IMR-90 (cell line): Measurements from ENCODE around the gene G3BP1. TPM values are rescaled to one million over a fixed set of nuclear protein-coding genes. Genes with fewer than 3 reads are reported as not detected.

Experiments used
- ATAC-seq: fragments of 200-7000 bp; cut with Tn5 transposase; 2 replicates; pipeline ENCODE4 v1.9.1; 2020; ENCODE audit warnings: low read depth, mild to moderate bottlenecking, moderate library complexity
- BruUV-seq: library from RNA; stranded (reverse); fragments of 400-500 nt; replicated peaks from 2 replicates; lab custom pipeline; 2021; lab: Mats Ljungman, UMichigan
- CTCF ChIA-PET: fragments of 300-600 bp; formaldehyde crosslinking; extraction: SDS; loops from one replicate; lab custom pipeline; 2021; ENCODE audit warnings: antibody characterized with exemption; lab: Yijun Ruan, JAX
- POLR2A ChIA-PET: fragments of 300-600 bp; sonication (Branson Sonifier 250); formaldehyde crosslinking; loops from one replicate; lab custom pipeline; 2022; ENCODE audit warnings: antibody characterized with exemption; ENCODE audit not compliant: unreplicated experiment; lab: Charles Lee
- DNase-seq: peaks from one replicate; pipeline ENCODE4 v3.0.0; 2013
- H2AFZ ChIP-seq: replicated peaks from 2 replicates; pipeline ENCODE3; 2013; ENCODE audit warnings: low read length, mild to moderate bottlenecking; ENCODE audit not compliant: poor library complexity
- H2AK5ac ChIP-seq: 2 replicates; pipeline ENCODE4 v1.6.1; 2013; ENCODE audit warnings: low read depth, low read length, inconsistent platforms
- H2AK9ac ChIP-seq: replicated peaks from 2 replicates; pipeline ENCODE3; 2013; ENCODE audit warnings: mild to moderate bottlenecking, low read depth, low read length, moderate library complexity; ENCODE audit not compliant: poor library complexity
- H2BK120ac ChIP-seq: 2 replicates; pipeline ENCODE4 v1.6.1; 2013; ENCODE audit warnings: low read depth, low read length, inconsistent platforms
- H2BK15ac ChIP-seq: 3 replicates; pipeline ENCODE4 v1.6.1; 2013; ENCODE audit warnings: low read depth, low read length, inconsistent platforms
- H2BK20ac ChIP-seq: 2 replicates; pipeline ENCODE4 v1.6.1; 2013; ENCODE audit warnings: low read depth, mild to moderate bottlenecking, inconsistent platforms, low read length, moderate library complexity
- H2BK5ac ChIP-seq: 2 replicates; pipeline ENCODE4 v1.6.1; 2013; ENCODE audit warnings: mild to moderate bottlenecking, low read depth, low read length, inconsistent platforms; ENCODE audit not compliant: poor library complexity, severe bottlenecking
- H3K14ac ChIP-seq: replicated peaks from 2 replicates; pipeline ENCODE4 v1.6.1; 2013; ENCODE audit warnings: low read depth, low read length, inconsistent platforms
- H3K18ac ChIP-seq: 2 replicates; pipeline ENCODE4 v1.6.1; 2013; ENCODE audit warnings: low read depth, low read length, control low read depth
- H3K23ac ChIP-seq: 2 replicates; pipeline ENCODE4 v1.6.1; 2013; ENCODE audit warnings: low read depth, low read length, inconsistent platforms
- H3K27ac ChIP-seq: 2 replicates; pipeline ENCODE4 v1.5.1; 2013; ENCODE audit warnings: mild to moderate bottlenecking, control low read depth, low read length; ENCODE audit not compliant: insufficient read depth
- H3K27me3 ChIP-seq: 2 replicates; pipeline ENCODE4 v1.6.1; 2013; ENCODE audit warnings: low read length; ENCODE audit not compliant: control insufficient read depth, insufficient read depth
- H3K36me3 ChIP-seq: 2 replicates; pipeline ENCODE4 v1.6.1; 2013; ENCODE audit warnings: low read length, mixed read lengths; ENCODE audit not compliant: control insufficient read depth, insufficient read depth
- H3K4ac ChIP-seq: 2 replicates; pipeline ENCODE4 v1.6.1; 2013; ENCODE audit warnings: low read depth, low read length, inconsistent platforms
- H3K4me1 ChIP-seq: 2 replicates; pipeline ENCODE4 v1.6.1; 2013; ENCODE audit warnings: low read length, mixed read lengths; ENCODE audit not compliant: control insufficient read depth, insufficient read depth
- H3K4me2 ChIP-seq: 2 replicates; pipeline ENCODE4 v1.6.1; 2013; ENCODE audit warnings: low read depth, mild to moderate bottlenecking, control low read depth, low read length, moderate library complexity
- H3K4me3 ChIP-seq: 2 replicates; pipeline ENCODE4 v1.5.1; 2013; ENCODE audit warnings: low read depth, mild to moderate bottlenecking, control low read depth, low read length, moderate library complexity; ENCODE audit not compliant: insufficient read depth
- H3K56ac ChIP-seq: 2 replicates; pipeline ENCODE4 v1.6.1; 2013; ENCODE audit warnings: low read length, inconsistent platforms; ENCODE audit not compliant: insufficient read depth; ENCODE audit errors: extremely low read depth
- H3K79me1 ChIP-seq, 2 experiments: 2 replicates each; pipeline ENCODE4 v1.6.1; 2013; ENCODE audit warnings: low read length in 2 of 2, inconsistent platforms in 1 of 2, low read depth in 1 of 2
- H3K9ac ChIP-seq: 2 replicates; pipeline ENCODE4 v1.6.1; 2013; ENCODE audit warnings: low read depth, low read length, control low read depth
- H3K9me1 ChIP-seq: 2 replicates; pipeline ENCODE4 v1.6.1; 2013; ENCODE audit warnings: low read length, inconsistent platforms; ENCODE audit not compliant: insufficient read depth
- H3K9me3 ChIP-seq: 2 replicates; pipeline ENCODE4 v1.6.1; 2013; ENCODE audit warnings: low read length; ENCODE audit not compliant: control insufficient read depth, insufficient read depth
- H4K20me1 ChIP-seq: 2 replicates; pipeline ENCODE4 v1.6.1; 2013; ENCODE audit warnings: low read length, inconsistent platforms; ENCODE audit not compliant: insufficient read depth
- H4K5ac ChIP-seq: 2 replicates; pipeline ENCODE4 v1.6.1; 2013; ENCODE audit warnings: mild to moderate bottlenecking, low read depth, low read length, control low read depth
- H4K8ac ChIP-seq, 2 experiments: 2 replicates each; pipeline ENCODE4 v1.6.1; 2013; ENCODE audit warnings: low read depth in 2 of 2, low read length in 2 of 2, control low read depth in 1 of 2, inconsistent platforms in 1 of 2
- H4K91ac ChIP-seq: 2 replicates; pipeline ENCODE4 v1.6.1; 2013; ENCODE audit warnings: low read depth, low read length, inconsistent platforms; ENCODE audit not compliant: insufficient read depth
- BHLHE40 ChIP-seq: fragments of 150-350 bp; IDR thresholded peaks from 2 replicates; pipeline ENCODE4 v1.6.1; 2016; ENCODE audit warnings: mild to moderate bottlenecking, low read depth, low read length
- CEBPB ChIP-seq: IDR thresholded peaks from 2 replicates; pipeline ENCODE4 v1.6.1; 2012; ENCODE audit warnings: low read depth, low read length, improper control_type of control experiment
- CHD1 ChIP-seq: IDR thresholded peaks from 2 replicates; pipeline ENCODE4 v1.6.1; 2012; ENCODE audit warnings: low read depth, low read length, improper control_type of control experiment
- FOS ChIP-seq: fragments of 150-350 bp; IDR thresholded peaks from 2 replicates; pipeline ENCODE4 v1.6.1; 2016; ENCODE audit warnings: low read depth, low read length
- MAFK ChIP-seq: IDR thresholded peaks from 2 replicates; pipeline ENCODE4 v1.6.1; 2012; ENCODE audit warnings: low read depth, low read length, improper control_type of control experiment
- MAZ ChIP-seq: IDR thresholded peaks from 2 replicates; pipeline ENCODE4 v1.6.1; 2012; ENCODE audit warnings: low read depth, mild to moderate bottlenecking, low read length, improper control_type of control experiment, moderate library complexity, borderline replicate concordance
- MXI1 ChIP-seq: IDR thresholded peaks from 2 replicates; pipeline ENCODE4 v1.6.1; 2012; ENCODE audit warnings: low read depth, mild to moderate bottlenecking, low read length, moderate library complexity, borderline replicate concordance
- NFE2L2 ChIP-seq: fragments of 150-350 bp; IDR thresholded peaks from 2 replicates; pipeline ENCODE4 v1.6.1; 2016; ENCODE audit warnings: low read depth, mild to moderate bottlenecking, low read length
- POLR2A ChIP-seq: IDR thresholded peaks from 2 replicates; pipeline ENCODE4 v1.6.1; 2012; ENCODE audit warnings: mild to moderate bottlenecking, low read depth, low read length
- RAD21 ChIP-seq: IDR thresholded peaks from 2 replicates; pipeline ENCODE4 v1.6.1; 2012; ENCODE audit warnings: low read length, improper control_type of control experiment
- RCOR1 ChIP-seq: IDR thresholded peaks from 2 replicates; pipeline ENCODE4 v1.6.1; 2012; ENCODE audit warnings: mild to moderate bottlenecking, low read length, improper control_type of control experiment; ENCODE audit not compliant: insufficient replicate concordance
- RFX5 ChIP-seq: IDR thresholded peaks from 2 replicates; pipeline ENCODE4 v1.8.0; 2012; ENCODE audit warnings: low read depth, mild to moderate bottlenecking, low read length, moderate library complexity
- SMC3 ChIP-seq: fragments of 150-350 bp; IDR thresholded peaks from 2 replicates; pipeline ENCODE4 v1.6.1; 2016; ENCODE audit warnings: low read depth, mild to moderate bottlenecking, antibody characterized with exemption, low read length, moderate library complexity
- USF2 ChIP-seq: fragments of 150-350 bp; IDR thresholded peaks from 2 replicates; pipeline ENCODE4 v1.6.1; 2017; ENCODE audit warnings: mild to moderate bottlenecking, antibody characterized with exemption, low read length, low read depth
- WGBS, 2 experiments: methylation state at CpG; one replicate each; pipeline versions ENCODE4 v1.1.5 to v1.1.7; 2013; ENCODE audit warnings: missing lambda C conversion rate in 2 of 2; ENCODE audit not compliant: insufficient read length in 1 of 2; ENCODE audit errors: extremely low coverage in 2 of 2; 5-methylcytosine and 5-hydroxymethylcytosine counted together
- dilution Hi-C: fragments of 300-500 bp; cut with HindIII; formaldehyde crosslinking; loops from one replicate; pipeline ENCODE4 v1.14.3; 2018; ENCODE audit warnings: low sequenced_read_pairs; ENCODE audit not compliant: unreplicated experiment
- in situ Hi-C: fragments of 300-500 bp; cut with MboI; formaldehyde crosslinking; loops from 3 replicates; pipeline ENCODE4 v1.14.3; 2019; ENCODE audit warnings: low sequenced_read_pairs, inconsistent platforms, mixed read lengths
- intact Hi-C: fragments of 100-400 bp; cut with micrococcal nuclease; formaldehyde crosslinking; loops from 2 replicates; pipeline ENCODE4 v1.10.0; 2022
- polyA plus RNA-seq, 3 experiments: library from polyadenylated mRNA; depleted of rRNA; stranded (reverse); fragments of >200 nt; gene quantifications; 2 replicates each; pipeline ENCODE4 v1.2.3, GENCODE V29; 2012; ENCODE audit warnings: low replicate concordance in 1 of 3
- total RNA-seq: library from RNA; depleted of rRNA; stranded (reverse); fragments of >200 nt; gene quantifications from 2 replicates; pipeline ENCODE4 v1.2.3, GENCODE V29; 2012
- TF ChIP-seq, protein P1 (sequence below): fragments of 150-350 bp; IDR thresholded peaks from 2 replicates; pipeline ENCODE4 v1.6.1; 2016; ENCODE audit warnings: low read depth, mild to moderate bottlenecking, low read length, moderate library complexity, borderline replicate concordance
- TF ChIP-seq, protein P2 (sequence below): conservative IDR thresholded peaks from 2 replicates; pipeline ENCODE4 v1.5.1; 2012; ENCODE audit warnings: mild to moderate bottlenecking, low read depth, low read length, improper control_type of control experiment

G3BP1 gene
- total and polyA plus RNA-seq, 2 of the 4 experiments (the other 2 are of a cell fraction), result 40.2 to 482 TPM

DNA sequence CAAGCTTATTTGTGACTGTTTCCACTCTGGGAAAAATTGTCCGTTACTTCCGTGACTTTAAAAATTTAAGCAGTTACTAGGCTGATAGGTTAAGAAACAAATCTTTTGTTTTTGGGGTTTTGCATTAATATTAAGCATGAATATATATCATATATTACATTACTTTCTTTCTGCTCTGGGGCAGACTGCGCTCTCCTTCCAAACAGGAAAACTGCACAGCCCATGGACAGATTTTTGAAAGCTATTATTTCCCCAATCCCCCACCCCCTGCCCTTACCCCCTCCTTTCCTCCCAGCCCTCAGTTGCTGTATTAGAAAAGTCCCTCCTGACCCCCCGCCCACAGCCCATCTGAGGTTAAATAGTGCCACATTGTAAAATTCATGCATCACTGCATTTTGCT is 50.4 kb downstream of the G3BP1 start:
- no peaks in the 10 kb centered on the region for H3K27me3 ChIP-seq
- H3K18ac ChIP-seq, result no peak overlapping the region
- no peak overlapping the region for H3K4ac ChIP-seq
- no peak overlapping the region for H4K5ac ChIP-seq
- no peak overlapping the region for H3K9ac ChIP-seq
- H2AK9ac ChIP-seq, result no peak overlapping the region
- H2BK20ac ChIP-seq, result no peak overlapping the region
- no peak overlapping the region for H2AK5ac ChIP-seq
- H3K56ac ChIP-seq, result no peak overlapping the region
- H3K9me1 ChIP-seq, result no peaks in the 10 kb centered on the region; the same call in 1 of the 2 replicates
- H3K14ac ChIP-seq, result no peak overlapping the region
- BruUV-seq, result no TSS peak
- ATAC-seq (no peak), DNase-seq (no peak)
- H3K23ac ChIP-seq, result no peak overlapping the region
- H3K4me2 ChIP-seq, result no peak overlapping the region
- no peaks in the 10 kb centered on the region for H3K79me1 ChIP-seq
- no peak overlapping the region for H2BK15ac ChIP-seq
- no peak overlapping the region for H3K27ac ChIP-seq
- H3K4me1 ChIP-seq, result no peaks in the 10 kb centered on the region
- no peak for TF ChIP-seq CHD1
- TF ChIP-seq RAD21, result no peak
- no peak for TF ChIP-seq CEBPB
- TF ChIP-seq POLR2A, result no peak
- no peak for TF ChIP-seq SMC3
- no peak for TF ChIP-seq RFX5
- TF ChIP-seq MAFK, result no peak
- TF ChIP-seq, protein P1, sequence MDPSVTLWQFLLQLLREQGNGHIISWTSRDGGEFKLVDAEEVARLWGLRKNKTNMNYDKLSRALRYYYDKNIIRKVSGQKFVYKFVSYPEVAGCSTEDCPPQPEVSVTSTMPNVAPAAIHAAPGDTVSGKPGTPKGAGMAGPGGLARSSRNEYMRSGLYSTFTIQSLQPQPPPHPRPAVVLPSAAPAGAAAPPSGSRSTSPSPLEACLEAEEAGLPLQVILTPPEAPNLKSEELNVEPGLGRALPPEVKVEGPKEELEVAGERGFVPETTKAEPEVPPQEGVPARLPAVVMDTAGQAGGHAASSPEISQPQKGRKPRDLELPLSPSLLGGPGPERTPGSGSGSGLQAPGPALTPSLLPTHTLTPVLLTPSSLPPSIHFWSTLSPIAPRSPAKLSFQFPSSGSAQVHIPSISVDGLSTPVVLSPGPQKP, result no peak
- no peak for TF ChIP-seq NFE2L2
- TF ChIP-seq USF2, result no peak
- no peak for TF ChIP-seq FOS
- no peak for TF ChIP-seq MXI1
- no peak for TF ChIP-seq BHLHE40
- no peak for TF ChIP-seq MAZ
- no peak for TF ChIP-seq RCOR1
- TF ChIP-seq, protein P2, sequence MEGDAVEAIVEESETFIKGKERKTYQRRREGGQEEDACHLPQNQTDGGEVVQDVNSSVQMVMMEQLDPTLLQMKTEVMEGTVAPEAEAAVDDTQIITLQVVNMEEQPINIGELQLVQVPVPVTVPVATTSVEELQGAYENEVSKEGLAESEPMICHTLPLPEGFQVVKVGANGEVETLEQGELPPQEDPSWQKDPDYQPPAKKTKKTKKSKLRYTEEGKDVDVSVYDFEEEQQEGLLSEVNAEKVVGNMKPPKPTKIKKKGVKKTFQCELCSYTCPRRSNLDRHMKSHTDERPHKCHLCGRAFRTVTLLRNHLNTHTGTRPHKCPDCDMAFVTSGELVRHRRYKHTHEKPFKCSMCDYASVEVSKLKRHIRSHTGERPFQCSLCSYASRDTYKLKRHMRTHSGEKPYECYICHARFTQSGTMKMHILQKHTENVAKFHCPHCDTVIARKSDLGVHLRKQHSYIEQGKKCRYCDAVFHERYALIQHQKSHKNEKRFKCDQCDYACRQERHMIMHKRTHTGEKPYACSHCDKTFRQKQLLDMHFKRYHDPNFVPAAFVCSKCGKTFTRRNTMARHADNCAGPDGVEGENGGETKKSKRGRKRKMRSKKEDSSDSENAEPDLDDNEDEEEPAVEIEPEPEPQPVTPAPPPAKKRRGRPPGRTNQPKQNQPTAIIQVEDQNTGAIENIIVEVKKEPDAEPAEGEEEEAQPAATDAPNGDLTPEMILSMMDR, result no peak
- H4K91ac ChIP-seq, result no peak overlapping the region
- no peak overlapping the region for H2BK5ac ChIP-seq
- H4K20me1 ChIP-seq, result no peaks in the 10 kb centered on the region
- intact Hi-C loops, result no loop called here
- no peak overlapping the region for H4K8ac ChIP-seq
- ChIA-PET CTCF (no interaction called here), POLR2A (no interaction called here)
- no peak overlapping the region for H3K4me3 ChIP-seq
- H3K36me3 ChIP-seq, result 0 out of 2 replicates have a peak, but pooled peaks cover 5% of the 10 kb centered on the region
- WGBS, 2 experiments, result no CpG with 5 or more reads among the region's 4 CpGs
- H2AFZ ChIP-seq, result no peak overlapping the region
- dilution Hi-C loops, result no loop called here
- no peak overlapping the region for H2BK120ac ChIP-seq
- in situ Hi-C loops, result no loop called here
- no peaks in the 10 kb centered on the region for H3K9me3 ChIP-seq
